ENCODE results near the gene RPS2. TPM values are rescaled to one million over a fixed set of nuclear protein-coding genes. Genes with fewer than 3 reads are reported as not detected.

RPS2 gene
- total RNA-seq, 1 experiment from 2014 or later = 2,961 TPM

GRCh38 chr16:1960665-1961630, 3.7 kb downstream of the RPS2 start:
- Histone ChIP-seq H3K9me3 (no peaks in the 10 kb centered on the region), H3K27me3 (replicated peaks; ENCODE audit: control insufficient read depth, insufficient read depth, low read length) (no peaks in the 10 kb centered on the region), H3K36me3 (ENCODE audit: control insufficient read depth, insufficient read depth, low read length) (peaks cover 8% of the 10 kb centered on the region), H3K4me3 (ENCODE audit: low read depth, low read length) (peak overlapping the region; percentile 76), H3K4me1 (peaks cover 17% of the 10 kb centered on the region)
- H3K4me1 Mint-ChIP-seq (ENCODE audit: low read depth, unreplicated experiment) = peaks cover 22% of the 10 kb centered on the region
- H3K27me3 Mint-ChIP-seq (ENCODE audit: insufficient read depth, unreplicated experiment) = no peaks in the 10 kb centered on the region
- peak overlapping the region; percentile 89 for H3K4me3 Mint-ChIP-seq (ENCODE audit: unreplicated experiment)
- DNase-seq = peak; percentile 43 to 70
- peak overlapping the region; percentile 87 for H3K27ac Mint-ChIP-seq (ENCODE audit: unreplicated experiment)
- BruUV-seq (replicated peaks) = TSS peak; percentile 23
- TF ChIP-seq CTCF (IDR thresholded peaks at IDR 0.05; ENCODE audit: insufficient read depth in 1 of 2, low read depth in 1 of 2, low read length in 1 of 2, severe bottlenecking in 1 of 2, unreplicated experiment in 1 of 2) = no peak
- CTCF ChIA-PET = no interaction called here
- peaks cover 69% of the 10 kb centered on the region for H3K36me3 Mint-ChIP-seq (ENCODE audit: insufficient read depth, unreplicated experiment)
- H3K9me3 Mint-ChIP-seq (ENCODE audit: unreplicated experiment) = no peaks in the 10 kb centered on the region
- POLR2A ChIA-PET = interaction anchor here (0.6 to 1.3 kb wide), 5 partner anchors 11 to 195 kb away, joined by 3 to 7 read pairs (median 3); partner anchors contain the start of genes MSRB1, NUBP2, SPSB3 and TRAF7
- intact Hi-C loops (cut with micrococcal nuclease; ENCODE audit: unreplicated experiment) = no loop called here

- H3K4me3 Mint-ChIP-seq (ENCODE audit: unreplicated experiment) = peak within 1 kb of the TSS; percentile 89
- H3K9me3 Mint-ChIP-seq (ENCODE audit: unreplicated experiment) = no peaks in the 10 kb centered on the region
- Histone ChIP-seq H3K9me3 (no peaks in the 10 kb centered on the region), H3K4me3 (ENCODE audit: low read depth, low read length) (peak within 1 kb of the TSS; percentile 76), H3K4me1 (peaks cover 17% of the 10 kb centered on the region), H3K27me3 (replicated peaks; ENCODE audit: control insufficient read depth, insufficient read depth, low read length) (no peaks in the 10 kb centered on the region), H3K36me3 (ENCODE audit: control insufficient read depth, insufficient read depth, low read length) (peaks cover 8% of the 10 kb centered on the region)
- H3K4me1 Mint-ChIP-seq (ENCODE audit: low read depth, unreplicated experiment) = peaks cover 22% of the 10 kb centered on the region
- ChIA-PET CTCF (interaction anchor here (1.2 kb wide), 1 partner anchor 18 kb away, joined by 3 read pairs; no protein-coding TSS in a partner anchor), POLR2A (no interaction called here)
- DNase-seq = peak; percentile 92 to 96
- intact Hi-C loops (cut with micrococcal nuclease; ENCODE audit: unreplicated experiment) = no loop called here
- peak; percentile 46 to 49 for TF ChIP-seq CTCF (IDR thresholded peaks at IDR 0.05; ENCODE audit: insufficient read depth in 1 of 2, low read depth in 1 of 2, low read length in 1 of 2, severe bottlenecking in 1 of 2, unreplicated experiment in 1 of 2)
- H3K36me3 Mint-ChIP-seq (ENCODE audit: insufficient read depth, unreplicated experiment) = peaks cover 54% of the 10 kb centered on the region
- no TSS peak for BruUV-seq (replicated peaks)
- H3K27me3 Mint-ChIP-seq (ENCODE audit: insufficient read depth, unreplicated experiment) = no peaks in the 10 kb centered on the region
- peak within 1 kb of the TSS; percentile 87 for H3K27ac Mint-ChIP-seq (ENCODE audit: unreplicated experiment)
These were observed 5.2 kb downstream of the RPS2 start, which contains the start of gene NDUFB10 for GRCh38 chr16:1959269-1960039. Gene NDUFB10, plus strand, starts transcription at chr16:1959538. Its CDS starts 87 bp downstream, at chr16:1959625.

DNA sequence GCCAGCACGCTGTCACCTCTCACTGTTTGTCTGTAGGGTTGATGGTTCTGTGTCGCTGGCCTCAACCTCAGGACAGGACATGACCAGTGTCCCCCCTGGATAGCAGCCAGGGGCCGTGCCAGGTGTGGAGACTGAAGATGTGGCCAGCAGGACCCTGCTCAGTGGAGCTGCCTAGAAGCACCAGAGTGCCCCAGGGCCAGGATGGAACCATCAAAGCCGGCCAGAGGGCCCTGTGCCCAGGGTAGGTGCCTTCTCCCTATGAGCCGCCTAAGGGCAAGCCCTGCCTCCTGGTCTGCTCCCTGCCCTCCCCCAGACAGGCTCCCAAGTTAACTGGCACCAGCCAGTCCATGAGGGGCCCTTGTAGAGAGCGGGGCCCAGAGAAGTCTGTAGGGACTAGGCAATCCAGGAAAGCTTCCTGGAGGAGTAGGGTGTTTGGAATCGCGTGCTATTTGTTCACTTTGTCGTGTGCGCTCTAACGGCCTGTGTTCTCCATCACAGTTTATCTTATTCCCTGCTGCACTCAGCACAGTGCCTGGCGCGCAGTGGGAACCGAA, 5.8 kb downstream of the RPS2 start:
- H3K4me3 ChIP-seq (ENCODE audit: low read depth, low read length) = no peak overlapping the region

More for the DNA sequence above, 5.8 kb downstream of the RPS2 start:
- no peaks in the 10 kb centered on the region for H3K27me3 ChIP-seq (replicated peaks; ENCODE audit: control insufficient read depth, insufficient read depth, low read length)
- Mint-ChIP-seq H3K27me3 (ENCODE audit: insufficient read depth, unreplicated experiment) (no peaks in the 10 kb centered on the region), H3K4me3 (ENCODE audit: unreplicated experiment) (peak overlapping the region; percentile 89), H3K4me1 (ENCODE audit: low read depth, unreplicated experiment) (peaks cover 21% of the 10 kb centered on the region), H3K27ac (ENCODE audit: unreplicated experiment) (no peak overlapping the region), H3K9me3 (ENCODE audit: unreplicated experiment) (no peaks in the 10 kb centered on the region), H3K36me3 (ENCODE audit: insufficient read depth, unreplicated experiment) (peaks cover 47% of the 10 kb centered on the region)
- BruUV-seq (replicated peaks) = no TSS peak
- peaks cover 6% of the 10 kb centered on the region for H3K36me3 ChIP-seq (ENCODE audit: control insufficient read depth, insufficient read depth, low read length)
- ChIA-PET POLR2A (no interaction called here), CTCF (interaction anchor here (1.2 kb wide), 1 partner anchor 18 kb away, joined by 3 read pairs; no protein-coding TSS in a partner anchor)
- no peak for DNase-seq
- peaks cover 17% of the 10 kb centered on the region for H3K4me1 ChIP-seq
- intact Hi-C loops (cut with micrococcal nuclease; ENCODE audit: unreplicated experiment) = no loop called here
- TF ChIP-seq CTCF (IDR thresholded peaks at IDR 0.05; ENCODE audit: insufficient read depth in 1 of 2, low read depth in 1 of 2, low read length in 1 of 2, severe bottlenecking in 1 of 2, unreplicated experiment in 1 of 2) = no peak
- H3K9me3 ChIP-seq = no peaks in the 10 kb centered on the region

All from Caco-2 (cell line).